Measurements from ENCODE around the gene TMPRSS13.

TMPRSS13 gene

DNA sequence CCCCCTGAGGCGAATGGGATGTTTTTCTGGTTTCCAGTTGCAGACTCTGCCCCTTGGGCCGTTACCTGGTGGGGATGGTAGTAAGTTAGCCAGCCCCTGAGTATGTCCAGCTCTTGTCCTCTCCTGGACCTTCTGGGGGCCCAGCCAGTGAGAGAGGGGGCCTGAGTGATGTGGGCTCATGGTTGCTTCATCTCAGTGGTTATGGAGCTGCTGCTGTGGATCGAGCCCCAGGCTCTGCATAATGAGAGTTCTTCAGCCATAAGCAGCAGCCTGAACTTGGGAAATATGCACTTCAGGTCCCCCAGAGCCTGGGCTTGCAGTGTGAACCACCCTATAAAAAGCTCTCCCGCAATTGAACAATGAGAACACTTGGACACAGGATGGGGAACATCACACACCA, 5.9 kb downstream of the TMPRSS13 start:
- TF ChIP-seq, protein P1, sequence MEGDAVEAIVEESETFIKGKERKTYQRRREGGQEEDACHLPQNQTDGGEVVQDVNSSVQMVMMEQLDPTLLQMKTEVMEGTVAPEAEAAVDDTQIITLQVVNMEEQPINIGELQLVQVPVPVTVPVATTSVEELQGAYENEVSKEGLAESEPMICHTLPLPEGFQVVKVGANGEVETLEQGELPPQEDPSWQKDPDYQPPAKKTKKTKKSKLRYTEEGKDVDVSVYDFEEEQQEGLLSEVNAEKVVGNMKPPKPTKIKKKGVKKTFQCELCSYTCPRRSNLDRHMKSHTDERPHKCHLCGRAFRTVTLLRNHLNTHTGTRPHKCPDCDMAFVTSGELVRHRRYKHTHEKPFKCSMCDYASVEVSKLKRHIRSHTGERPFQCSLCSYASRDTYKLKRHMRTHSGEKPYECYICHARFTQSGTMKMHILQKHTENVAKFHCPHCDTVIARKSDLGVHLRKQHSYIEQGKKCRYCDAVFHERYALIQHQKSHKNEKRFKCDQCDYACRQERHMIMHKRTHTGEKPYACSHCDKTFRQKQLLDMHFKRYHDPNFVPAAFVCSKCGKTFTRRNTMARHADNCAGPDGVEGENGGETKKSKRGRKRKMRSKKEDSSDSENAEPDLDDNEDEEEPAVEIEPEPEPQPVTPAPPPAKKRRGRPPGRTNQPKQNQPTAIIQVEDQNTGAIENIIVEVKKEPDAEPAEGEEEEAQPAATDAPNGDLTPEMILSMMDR (IDR thresholded peaks at IDR 0.05; ENCODE audit: low read depth, low read length, missing control alignments): no peak
- DNase-seq (ENCODE audit: low read depth): no peak
- H3K4me3 ChIP-seq (ENCODE audit: low read depth, low read length): no peak overlapping the region

DNA sequence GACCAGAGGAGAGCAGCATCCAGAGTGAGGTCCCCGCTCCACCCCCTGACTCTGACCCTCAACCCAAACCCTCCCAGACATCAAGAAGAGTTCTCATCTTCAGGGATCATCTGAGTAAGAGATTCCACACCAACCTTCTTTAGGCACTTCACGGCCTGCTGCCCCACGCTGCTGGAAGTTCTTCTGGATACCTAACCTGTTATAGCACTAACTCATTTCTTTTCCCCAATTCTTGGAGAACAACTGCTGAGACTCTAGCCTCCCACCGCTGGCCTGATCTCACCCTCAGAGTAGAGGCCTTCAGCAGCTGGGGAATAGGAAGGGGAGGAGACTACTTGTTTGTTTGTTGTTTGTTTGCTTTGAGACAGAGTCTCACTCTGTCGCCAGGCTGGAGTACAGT, 7.3 kb downstream of the TMPRSS13 start:
- no peak for DNase-seq (ENCODE audit: low read depth)
- no peak overlapping the region for H3K4me3 ChIP-seq (ENCODE audit: low read depth, low read length)
- TF ChIP-seq, protein P1 (IDR thresholded peaks at IDR 0.05; ENCODE audit: low read depth, low read length, missing control alignments): no peak

DNA sequence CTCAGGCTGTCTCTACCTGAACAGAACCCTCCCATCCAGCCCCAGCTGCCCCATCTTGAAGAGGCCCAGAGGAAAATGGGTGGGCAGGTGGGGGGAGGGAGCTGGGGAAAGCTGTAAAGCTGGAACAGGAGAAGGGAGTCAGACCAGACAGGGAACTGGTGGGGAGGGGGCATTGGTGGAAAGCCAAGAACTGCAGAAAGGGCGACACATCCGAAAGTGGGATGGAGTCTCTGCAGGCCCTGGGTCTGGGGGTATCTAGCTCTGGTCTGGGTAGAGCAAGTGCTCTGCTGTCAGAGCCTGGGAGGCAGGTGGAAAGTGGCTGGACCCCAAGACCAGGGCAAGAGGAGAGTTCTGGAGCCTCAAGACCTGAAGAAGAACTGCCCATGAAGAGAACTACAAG, 7.7 kb downstream of the TMPRSS13 start:
- no peak overlapping the region for H3K4me3 ChIP-seq (ENCODE audit: low read depth, low read length)
- no peak for DNase-seq (ENCODE audit: low read depth)
- TF ChIP-seq, protein P1 (IDR thresholded peaks at IDR 0.05; ENCODE audit: low read depth, low read length, missing control alignments): no peak

DNA sequence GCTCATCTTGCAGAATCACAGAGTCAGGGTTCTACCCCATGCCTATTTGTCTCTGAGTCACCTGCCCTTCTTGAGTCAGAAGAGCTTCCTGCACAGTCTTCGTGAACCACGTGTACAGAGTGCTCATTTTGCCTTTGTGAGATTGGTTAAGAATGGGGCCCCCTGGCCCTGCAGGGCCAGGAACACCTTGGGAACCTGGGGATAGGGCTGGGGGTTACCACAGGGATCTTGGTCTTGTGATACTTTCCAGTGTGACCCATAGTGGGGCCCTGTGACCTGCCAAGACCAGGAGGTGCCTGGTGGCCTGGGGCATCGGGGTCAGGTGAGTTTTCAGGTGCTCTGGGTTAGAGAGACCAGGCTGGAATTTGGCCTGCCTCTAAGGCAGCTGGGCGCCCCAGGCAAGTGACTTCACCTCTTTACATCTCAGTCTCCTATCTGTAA, 9.4 kb downstream of the TMPRSS13 start:
- TF ChIP-seq, protein P1 (IDR thresholded peaks at IDR 0.05; ENCODE audit: low read depth, low read length, missing control alignments): no peak
- DNase-seq (ENCODE audit: low read depth): no peak
- no peak overlapping the region for H3K4me3 ChIP-seq (ENCODE audit: low read depth, low read length)

DNA sequence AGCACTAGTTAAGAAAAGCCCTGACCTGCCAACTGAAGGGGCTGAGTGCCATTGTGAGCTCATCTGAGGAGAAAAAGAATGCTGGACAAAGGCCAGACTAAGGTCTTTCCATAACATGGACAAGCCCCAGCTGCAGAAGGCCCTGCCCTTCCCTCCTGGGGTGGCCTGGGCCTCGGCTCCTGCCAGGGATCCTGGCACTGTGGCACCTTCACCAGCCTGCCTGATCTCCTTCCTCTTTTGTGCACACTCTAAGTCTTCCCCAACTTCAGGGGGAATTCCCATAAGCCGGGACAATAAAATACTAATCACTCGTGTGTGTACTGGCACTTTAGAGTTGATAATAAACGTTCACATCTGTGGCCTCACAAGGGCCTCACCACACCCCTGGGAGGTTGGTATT, 9.9 kb downstream of the TMPRSS13 start:
- TF ChIP-seq, protein P1 (IDR thresholded peaks at IDR 0.05; ENCODE audit: low read depth, low read length, missing control alignments): no peak
- no peak overlapping the region for H3K4me3 ChIP-seq (ENCODE audit: low read depth, low read length)
- no peak for DNase-seq (ENCODE audit: low read depth)

DNA sequence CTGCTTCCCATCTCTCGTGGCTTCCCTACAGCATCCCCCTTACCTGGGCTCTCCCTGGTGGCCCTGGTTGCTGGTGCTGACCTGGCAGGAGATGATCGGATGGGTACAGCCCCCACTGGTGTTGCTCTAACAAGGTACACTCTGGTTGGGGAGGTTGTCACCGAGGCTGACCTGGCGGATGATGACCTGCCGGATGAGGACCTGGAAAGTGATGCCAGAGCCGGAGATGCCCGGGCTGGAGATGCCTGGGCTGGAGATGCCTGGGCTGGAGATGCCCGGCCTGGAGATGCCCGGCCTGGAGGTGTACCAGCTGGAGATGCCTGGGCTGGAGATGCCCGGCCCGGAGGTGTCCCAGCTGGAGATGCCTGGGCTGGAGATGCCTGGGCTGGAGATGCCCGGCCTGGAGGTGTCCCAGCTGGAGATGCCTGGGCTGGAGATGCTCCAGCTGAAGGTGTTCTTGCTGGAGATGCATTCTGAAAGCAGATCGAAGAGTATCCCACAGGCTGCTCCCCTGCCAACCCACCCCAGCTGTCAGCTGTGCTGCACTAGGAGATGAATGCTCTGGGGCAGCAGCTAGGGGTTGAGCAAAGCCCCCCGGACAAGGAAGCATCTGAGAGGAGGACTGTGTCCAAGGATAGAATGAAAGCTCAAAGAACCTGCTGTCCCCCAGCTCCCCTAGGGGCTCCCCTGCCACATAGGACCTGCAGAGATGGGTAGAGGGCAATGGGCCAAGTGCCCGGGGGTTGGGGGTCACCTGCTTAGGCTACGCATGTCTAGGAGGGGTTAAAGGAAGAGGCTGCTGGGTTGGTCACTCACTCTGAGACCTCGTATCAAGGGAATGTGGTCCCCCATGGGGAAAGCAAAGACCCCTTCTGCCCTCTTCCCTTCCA, 10.6 kb downstream of the TMPRSS13 start:
- no peak for DNase-seq (ENCODE audit: low read depth)
- TF ChIP-seq, protein P1 (IDR thresholded peaks at IDR 0.05; ENCODE audit: low read depth, low read length, missing control alignments): no peak
- no peak overlapping the region for H3K4me3 ChIP-seq (ENCODE audit: low read depth, low read length)

Data from GM12864 (cell line).